Psoas muscle (tissue), 8 donors: ENCODE data around the gene SDHC. TPM values are rescaled to one million over a fixed set of nuclear protein-coding genes. Genes with fewer than 3 reads are reported as not detected.
"Not testable (repeated sequence)": the region's sequence is repeated elsewhere in the genome, so short reads cannot be mapped to it uniquely, and the experiment has no call there.

Experiments used
- ATAC-seq, 4 donors: fragments of 200-7000 bp; cut with Tn5 transposase; one replicate each; pipeline ENCODE4 v1.9.1; 2020; ENCODE audit warnings: moderate library complexity in 3 of 4, mild to moderate bottlenecking in 2 of 4
- DNase-seq, 2 donors: peaks; one replicate each; pipeline ENCODE4 v3.0.0-alpha.2; 2020
- H3K27ac ChIP-seq: fragments of 200-600 bp; one replicate; pipeline ENCODE4 v1.8.0; 2022
- H3K27me3 ChIP-seq, 3 donors: fragments of 200-600 bp in 1 of 3; one replicate each; pipeline versions ENCODE4 v1.6.1 to v1.8.0; 2013 to 2022; ENCODE audit warnings: low read length in 2 of 3, mild to moderate bottlenecking in 2 of 3, moderate library complexity in 1 of 3; ENCODE audit not compliant: insufficient read depth in 3 of 3
- H3K36me3 ChIP-seq, 2 donors: fragments of 200-600 bp in 1 of 2; one replicate each; pipeline versions ENCODE4 v1.6.1 to v1.8.0; 2013 to 2022; ENCODE audit warnings: low read depth in 1 of 2, mild to moderate bottlenecking in 1 of 2, moderate library complexity in 1 of 2; ENCODE audit not compliant: insufficient read depth in 1 of 2
- H3K4me1 ChIP-seq: fragments of 200-600 bp; one replicate; pipeline ENCODE4 v1.8.0; 2022
- H3K4me3 ChIP-seq: fragments of 200-600 bp; one replicate; pipeline ENCODE4 v1.8.0; 2022; ENCODE audit warnings: mild to moderate bottlenecking
- H3K9me3 ChIP-seq: fragments of 200-600 bp; one replicate; pipeline ENCODE4 v1.8.0; 2022
- WGBS, 3 donors: extraction: QIAGEN DNeasy Blood & Tissue Kit; methylation state at CpG; one replicate each; pipeline versions ENCODE4 v1.1.6 to v1.1.7; 2013; 5-methylcytosine and 5-hydroxymethylcytosine counted together
- intact Hi-C, 2 donors: fragments of 100-400 bp; cut with DNase I; formaldehyde crosslinking; loops; one replicate each; pipeline versions ENCODE4 v1.11.0 to v1.14.2; 2022
- polyA plus RNA-seq, 3 donors: library from polyadenylated mRNA; stranded (reverse); fragments of 200-250 nt; gene quantifications; one replicate each; pipeline ENCODE4 v1.2.3, GENCODE V29; 2013
- total RNA-seq, 4 donors: library from RNA; stranded (reverse); fragmentation: NEBNext Ultra II Directional in 2 of 4; extraction: Animal tissue kit (Norgen Biotek cat#: 25700) in 2 of 4; gene quantifications; one replicate each; pipeline versions ENCODE4 v1.2.1 to v1.2.4, GENCODE V29; 2021 to 2023
- TF ChIP-seq, protein P1 (sequence below): fragments of 200-600 bp; IDR thresholded peaks from one replicate; pipeline ENCODE4 v1.8.0; 2022; ENCODE audit warnings: antibody characterized with exemption
- donor health status: healthy with polysubstance abuse.
- donor health status: DM: no; HTN: no; CAD: no; lungs with moderate emphysema.
- donor health status: Bipolar disorder and iron deficiency.
- donor health status: healthy.
- donor health status: DM: yes; HTN: yes; CAD: no.
- donor health status: DM: no; HTN: no; CAD: no.
- donor health status: DM: no; HTN: no; CAD: no.
- donor health status: DM: yes; HTN: yes; CAD: no.

Gene SDHC
- total and polyA plus RNA-seq, 7 donors = 183 to 362 (median 246) TPM

DNA sequence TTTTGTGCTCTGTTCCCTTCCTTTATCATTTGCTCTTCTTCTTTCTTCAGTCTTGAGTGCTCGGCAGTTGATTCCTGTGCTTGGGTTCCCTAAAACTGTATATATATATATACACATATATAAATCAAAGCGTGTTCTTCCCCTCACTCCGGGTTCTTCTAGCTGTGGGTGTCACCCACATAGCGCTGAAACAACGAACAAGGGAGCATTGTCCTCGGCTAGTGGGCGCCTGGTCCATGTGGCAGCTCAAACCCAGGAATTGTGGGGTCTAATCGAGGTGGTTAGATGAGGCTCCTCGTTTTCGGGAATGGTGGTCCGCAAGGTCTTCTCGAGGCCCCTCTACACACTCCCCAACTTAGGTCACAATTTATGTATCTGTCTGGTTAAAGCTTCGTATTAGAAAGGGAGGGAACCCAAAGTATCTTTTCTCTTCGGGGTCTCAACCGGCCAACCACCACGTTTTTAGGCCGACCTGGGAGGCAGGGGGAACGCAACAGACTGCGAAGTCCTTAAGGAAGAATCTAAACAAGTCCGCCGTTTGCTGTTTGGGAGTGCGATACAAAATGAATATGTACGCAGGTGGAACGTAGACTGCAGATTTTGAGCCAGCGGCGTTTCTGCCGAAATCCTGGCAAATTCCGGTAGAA is 504 bp upstream of the SDHC start:
- Histone ChIP-seq H3K4me1 (peaks cover 23% of the 10 kb centered on the region), H3K4me3 (peak overlapping the region; percentile 89), H3K27me3 (no peaks in the 10 kb centered on the region), H3K36me3 (peaks cover 0 to 4% of the 10 kb centered on the region in 2 donors), H3K9me3 (no peaks in the 10 kb centered on the region), H3K27ac (peak overlapping the region; percentile 96)
- intact Hi-C loops = loop anchor here in 1 of 2 donors (5.0 kb wide), 2 partner anchors 69 to 86 kb away; partner anchors contain the start of gene TOMM40L
- TF ChIP-seq, protein P1, sequence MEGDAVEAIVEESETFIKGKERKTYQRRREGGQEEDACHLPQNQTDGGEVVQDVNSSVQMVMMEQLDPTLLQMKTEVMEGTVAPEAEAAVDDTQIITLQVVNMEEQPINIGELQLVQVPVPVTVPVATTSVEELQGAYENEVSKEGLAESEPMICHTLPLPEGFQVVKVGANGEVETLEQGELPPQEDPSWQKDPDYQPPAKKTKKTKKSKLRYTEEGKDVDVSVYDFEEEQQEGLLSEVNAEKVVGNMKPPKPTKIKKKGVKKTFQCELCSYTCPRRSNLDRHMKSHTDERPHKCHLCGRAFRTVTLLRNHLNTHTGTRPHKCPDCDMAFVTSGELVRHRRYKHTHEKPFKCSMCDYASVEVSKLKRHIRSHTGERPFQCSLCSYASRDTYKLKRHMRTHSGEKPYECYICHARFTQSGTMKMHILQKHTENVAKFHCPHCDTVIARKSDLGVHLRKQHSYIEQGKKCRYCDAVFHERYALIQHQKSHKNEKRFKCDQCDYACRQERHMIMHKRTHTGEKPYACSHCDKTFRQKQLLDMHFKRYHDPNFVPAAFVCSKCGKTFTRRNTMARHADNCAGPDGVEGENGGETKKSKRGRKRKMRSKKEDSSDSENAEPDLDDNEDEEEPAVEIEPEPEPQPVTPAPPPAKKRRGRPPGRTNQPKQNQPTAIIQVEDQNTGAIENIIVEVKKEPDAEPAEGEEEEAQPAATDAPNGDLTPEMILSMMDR = no peak
- peak; percentile 5 to 56 (median 24) for ATAC-seq
- WGBS, 3 donors = 35 to 38% (median 36%) methylated on average over 28 of the region's 28 CpGs
- no peak for DNase-seq

GRCh38 chr1:161315841-161316674 is 1.9 kb downstream of the SDHC start:
- H3K36me3 ChIP-seq, DNase-seq, H3K27ac ChIP-seq, H3K4me3 ChIP-seq, H3K27me3 ChIP-seq, intact Hi-C loops, H3K9me3 ChIP-seq, ATAC-seq: not testable (repeated sequence)
- H3K4me1 ChIP-seq = peaks cover 23% of the 10 kb centered on the region
- whole genome bisulfite sequencing, 3 donors = 71 to 72% (median 72%) methylated on average over 17 of the region's 17 CpGs

- WGBS, 3 donors = 89 to 92% (median 91%) methylated on average over 4 of the region's 4 CpGs
- ATAC-seq = no peak
These were observed 9.8 kb downstream of the SDHC start for GRCh38 chr1:161324020-161324419.

DNA sequence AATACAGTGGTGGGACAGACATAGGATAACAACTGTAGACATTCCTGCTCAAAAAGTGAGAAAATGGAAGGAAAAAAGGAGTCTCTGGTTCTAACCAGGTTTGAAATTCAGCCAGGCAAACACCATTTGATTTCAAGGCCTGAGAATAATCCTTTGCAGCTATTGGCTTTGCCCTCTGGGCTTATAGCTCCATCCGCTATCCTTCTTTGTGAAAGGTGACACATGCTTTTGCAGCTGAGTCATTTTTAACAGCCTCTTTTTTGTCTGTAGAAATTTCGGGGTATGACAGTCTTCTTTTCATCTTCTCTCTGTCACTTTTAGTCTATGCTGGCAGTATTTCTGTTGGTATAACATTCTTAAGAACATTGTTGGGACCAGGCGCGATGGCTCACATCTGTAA is 16.2 kb downstream of the SDHC start:
- H3K36me3 ChIP-seq = peaks cover 10 to 96% of the 10 kb centered on the region in 2 donors
- no peak for ATAC-seq

More at GRCh38 chr1:161324020-161324419, 9.8 kb downstream of the SDHC start:
- Histone ChIP-seq H3K4me3 (no peak overlapping the region), H3K9me3 (no peaks in the 10 kb centered on the region), H3K36me3 (peaks cover 9 to 59% of the 10 kb centered on the region in 2 donors), H3K27ac (no peak overlapping the region), H3K27me3 (no peaks in the 10 kb centered on the region), H3K4me1 (no peaks in the 10 kb centered on the region)
- intact Hi-C loops = no loop called here
- TF ChIP-seq, protein P1 = no peak
- DNase-seq = no peak

More for the DNA sequence above, 16.2 kb downstream of the SDHC start:
- Histone ChIP-seq H3K4me1 (no peaks in the 10 kb centered on the region), H3K4me3 (no peak overlapping the region), H3K9me3 (no peaks in the 10 kb centered on the region), H3K27me3 (no peaks in the 10 kb centered on the region), H3K27ac (no peak overlapping the region)
- 94 to 95% (median 95%) methylated on average over 4 of the region's 4 CpGs for WGBS, 3 donors
- DNase-seq = no peak
- intact Hi-C loops = no loop called here
- TF ChIP-seq, protein P1 = no peak
